ENCODE results near the gene FSIP1.

GRCh38 chr15:39588531-39589192 lies 194.0 kb downstream of the FSIP1 start:
- TF ChIP-seq POLR2AphosphoS5 (IDR thresholded peaks at IDR 0.05) (peak; percentile 7 to 49 (median 15)), POLR2A (IDR thresholded peaks at IDR 0.05) (no peak)
- TF ChIP-seq, protein P1, sequence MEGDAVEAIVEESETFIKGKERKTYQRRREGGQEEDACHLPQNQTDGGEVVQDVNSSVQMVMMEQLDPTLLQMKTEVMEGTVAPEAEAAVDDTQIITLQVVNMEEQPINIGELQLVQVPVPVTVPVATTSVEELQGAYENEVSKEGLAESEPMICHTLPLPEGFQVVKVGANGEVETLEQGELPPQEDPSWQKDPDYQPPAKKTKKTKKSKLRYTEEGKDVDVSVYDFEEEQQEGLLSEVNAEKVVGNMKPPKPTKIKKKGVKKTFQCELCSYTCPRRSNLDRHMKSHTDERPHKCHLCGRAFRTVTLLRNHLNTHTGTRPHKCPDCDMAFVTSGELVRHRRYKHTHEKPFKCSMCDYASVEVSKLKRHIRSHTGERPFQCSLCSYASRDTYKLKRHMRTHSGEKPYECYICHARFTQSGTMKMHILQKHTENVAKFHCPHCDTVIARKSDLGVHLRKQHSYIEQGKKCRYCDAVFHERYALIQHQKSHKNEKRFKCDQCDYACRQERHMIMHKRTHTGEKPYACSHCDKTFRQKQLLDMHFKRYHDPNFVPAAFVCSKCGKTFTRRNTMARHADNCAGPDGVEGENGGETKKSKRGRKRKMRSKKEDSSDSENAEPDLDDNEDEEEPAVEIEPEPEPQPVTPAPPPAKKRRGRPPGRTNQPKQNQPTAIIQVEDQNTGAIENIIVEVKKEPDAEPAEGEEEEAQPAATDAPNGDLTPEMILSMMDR (IDR thresholded peaks at IDR 0.05) = no peak
